ENCODE data around the gene PLEKHA7.

PLEKHA7 gene

DNA sequence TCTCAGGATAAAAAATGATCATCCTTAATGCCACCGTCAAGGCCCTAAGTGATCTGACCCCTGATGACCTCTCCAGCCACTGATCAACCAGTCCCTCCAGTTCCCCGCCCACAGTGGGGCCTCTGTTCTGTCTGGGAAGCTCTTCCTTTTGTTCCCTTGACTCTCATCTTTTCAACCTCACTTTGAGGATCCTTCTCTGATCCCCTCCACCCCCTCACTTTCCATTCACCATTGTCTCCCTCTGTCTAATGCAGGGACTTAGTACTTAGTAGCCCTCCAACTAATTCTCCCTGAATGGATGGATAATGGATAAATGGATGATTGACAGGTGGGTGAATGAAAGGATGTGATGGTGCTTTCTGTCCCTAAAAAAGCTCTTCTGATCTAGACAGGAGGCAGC, 230.1 kb downstream of the PLEKHA7 start:
- no peak for DNase-seq

DNA sequence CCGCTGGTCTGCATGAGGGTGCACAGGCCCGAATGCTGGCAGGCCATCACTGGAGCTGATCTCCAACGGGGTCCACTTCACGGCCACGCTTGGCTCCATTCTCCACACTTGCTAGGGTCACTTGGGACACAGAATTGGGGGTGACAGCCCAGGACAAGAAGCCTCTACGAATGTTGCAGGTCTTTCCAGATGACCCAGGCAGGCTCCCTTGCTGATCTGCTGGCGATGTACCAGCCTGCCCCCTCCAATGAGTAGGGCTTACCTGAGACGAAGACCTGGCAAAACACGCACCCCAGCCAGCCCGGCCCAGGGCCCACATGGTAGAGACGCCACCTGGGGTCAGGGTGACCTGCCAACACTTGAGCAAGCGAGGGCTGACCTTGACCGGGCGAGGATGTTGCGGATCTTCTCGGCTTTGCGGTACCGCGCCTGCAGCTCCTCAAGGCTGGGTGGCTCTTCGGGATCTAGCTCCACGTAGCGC, 230.9 kb downstream of the PLEKHA7 start:
- DNase-seq = no peak

DNA sequence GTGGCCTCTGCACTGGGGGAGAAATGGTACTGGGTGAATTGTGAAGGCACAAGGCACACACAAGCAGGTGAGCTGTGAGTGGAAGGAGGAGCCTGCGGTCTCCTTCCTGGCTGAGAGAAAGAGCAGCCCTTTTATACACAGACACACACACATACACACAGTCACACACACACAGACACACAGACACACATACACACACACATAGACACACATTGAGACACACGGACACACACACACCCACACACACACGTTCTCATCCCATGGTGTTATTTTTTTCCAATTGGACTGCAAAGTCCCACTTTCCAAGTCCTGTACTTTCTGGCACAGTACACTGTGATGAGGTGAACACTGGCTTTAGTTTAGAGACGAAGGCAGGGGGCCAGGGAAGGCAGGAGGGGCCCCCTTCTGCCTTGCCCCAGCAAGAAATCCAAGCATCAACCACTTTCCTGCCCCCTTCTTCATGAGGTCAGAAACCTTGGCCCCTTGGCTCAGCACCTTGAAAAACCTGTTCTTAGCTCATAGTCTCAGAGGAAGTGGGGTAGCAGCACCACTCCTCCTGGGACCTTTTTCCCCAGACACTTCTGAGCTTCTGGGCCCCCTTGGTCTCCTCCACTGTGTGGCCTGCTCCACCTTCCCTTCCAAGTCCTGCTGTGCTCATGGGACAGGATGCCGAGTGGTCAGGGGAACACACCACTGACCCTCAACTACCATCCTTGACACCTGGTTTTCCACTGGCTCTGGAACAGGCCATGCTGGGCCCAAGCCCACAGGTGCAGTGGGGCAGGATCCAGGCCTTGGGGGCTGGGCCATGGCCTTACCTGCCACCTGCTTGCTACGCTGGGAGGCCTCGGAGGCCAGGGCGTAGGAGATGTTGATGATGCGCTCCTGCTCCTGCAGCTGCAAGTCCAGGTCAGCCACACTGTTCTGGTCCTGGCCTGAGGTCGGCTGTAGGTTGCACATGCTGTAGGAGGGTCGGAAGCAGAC, 232.0 kb downstream of the PLEKHA7 start:
- no peak for DNase-seq

DNA sequence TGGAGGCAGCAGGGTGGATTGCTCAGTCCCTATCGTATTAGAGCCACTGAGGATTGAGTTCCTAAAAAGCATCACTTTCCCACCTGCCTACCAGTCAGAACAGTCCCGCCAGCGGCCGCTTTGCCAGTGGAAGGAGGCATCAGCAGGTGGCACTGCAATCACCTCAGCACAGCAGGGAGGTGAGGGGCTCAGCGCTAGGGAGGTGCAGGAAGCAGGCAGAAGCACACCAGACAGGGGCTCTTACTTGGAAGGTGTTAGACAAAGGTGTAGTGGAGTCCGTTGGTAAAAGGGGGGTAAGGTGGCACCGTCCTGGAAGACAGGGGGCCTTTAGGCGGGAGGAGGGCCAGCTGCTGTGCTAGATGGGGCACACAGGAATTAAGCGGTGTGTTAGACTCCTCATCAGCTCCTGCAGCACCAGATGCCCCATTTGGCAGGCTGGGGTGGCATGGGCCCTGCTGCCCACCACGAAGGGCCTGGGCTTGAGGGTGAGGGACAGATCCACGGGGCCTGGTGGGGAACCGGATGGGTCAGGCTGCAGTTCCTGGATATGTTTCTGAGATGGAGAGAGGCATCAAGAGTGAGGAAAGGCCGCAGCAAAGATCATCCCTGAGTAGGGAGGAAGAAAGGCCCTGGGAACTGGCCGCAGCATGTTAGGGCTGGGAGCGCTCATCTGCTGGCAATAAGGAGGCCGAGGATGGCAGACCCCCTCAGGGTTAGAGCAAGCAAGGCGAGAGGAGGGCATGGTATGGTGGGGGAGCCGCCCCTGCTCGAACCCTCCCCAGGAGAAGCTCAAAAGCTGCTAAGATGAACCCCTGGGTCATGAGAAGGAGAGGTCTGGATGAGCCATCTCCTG, 233.3 kb downstream of the PLEKHA7 start:
- no peak for DNase-seq

DNA sequence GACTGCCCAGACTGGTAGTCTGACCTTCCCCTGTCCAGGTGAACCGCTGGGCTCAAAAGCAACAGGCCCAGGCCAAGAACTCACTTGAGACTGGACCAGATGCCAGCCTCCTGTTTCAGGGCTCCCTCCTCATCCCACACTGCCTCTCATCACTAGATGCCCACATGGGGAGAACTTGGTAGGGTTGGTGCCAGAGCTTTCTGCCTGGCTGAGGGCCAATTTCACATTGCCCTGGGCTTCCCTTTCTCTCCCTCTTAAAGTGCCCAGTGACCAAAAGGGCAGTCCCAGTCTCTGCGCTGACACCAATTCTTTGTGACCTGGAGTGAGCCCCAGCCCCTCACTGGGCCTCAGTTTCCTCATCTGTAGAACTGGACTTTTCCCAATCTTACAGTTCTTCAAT, 234.1 kb downstream of the PLEKHA7 start:
- DNase-seq = no peak

DNA sequence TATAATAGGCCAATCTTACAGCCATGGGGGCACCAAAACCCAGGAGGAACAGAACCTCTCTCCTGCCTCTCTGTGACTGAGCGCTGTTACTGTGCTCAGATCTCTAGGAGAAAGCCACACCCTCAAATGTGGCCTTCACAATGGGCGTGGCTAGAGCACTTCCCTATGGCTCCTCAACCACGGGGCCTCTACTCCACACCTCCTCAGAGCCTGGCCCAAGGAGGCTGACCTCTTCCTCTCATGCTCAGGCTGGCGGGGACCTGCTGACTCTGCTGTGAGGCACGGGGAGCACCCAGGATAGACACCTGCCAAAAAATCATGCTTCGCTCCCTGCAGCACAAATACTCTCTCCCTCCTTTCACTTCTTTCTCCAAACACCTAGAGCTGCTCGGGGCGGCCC, 234.8 kb downstream of the PLEKHA7 start:
- no peak for DNase-seq

DNA sequence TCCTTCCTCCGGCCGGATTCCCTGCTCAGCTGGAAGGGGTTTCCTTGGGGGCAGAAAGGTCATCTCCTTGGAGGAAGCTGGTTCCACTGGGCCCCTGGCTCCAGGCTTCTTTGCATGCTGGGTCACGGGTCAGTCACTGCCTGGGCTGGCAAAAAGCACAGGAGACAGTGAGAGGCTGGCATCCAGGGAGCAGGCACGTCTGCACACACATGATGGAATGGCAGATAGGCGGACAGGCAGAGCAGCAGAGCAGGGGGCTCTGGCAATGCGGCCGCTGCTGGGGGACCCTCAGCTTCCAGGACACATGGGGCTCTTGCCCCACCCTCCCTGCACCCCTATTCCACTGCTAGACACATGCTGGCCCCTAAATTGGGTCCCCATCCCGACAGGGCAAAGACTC, 235.3 kb downstream of the PLEKHA7 start:
- no peak for DNase-seq

DNA sequence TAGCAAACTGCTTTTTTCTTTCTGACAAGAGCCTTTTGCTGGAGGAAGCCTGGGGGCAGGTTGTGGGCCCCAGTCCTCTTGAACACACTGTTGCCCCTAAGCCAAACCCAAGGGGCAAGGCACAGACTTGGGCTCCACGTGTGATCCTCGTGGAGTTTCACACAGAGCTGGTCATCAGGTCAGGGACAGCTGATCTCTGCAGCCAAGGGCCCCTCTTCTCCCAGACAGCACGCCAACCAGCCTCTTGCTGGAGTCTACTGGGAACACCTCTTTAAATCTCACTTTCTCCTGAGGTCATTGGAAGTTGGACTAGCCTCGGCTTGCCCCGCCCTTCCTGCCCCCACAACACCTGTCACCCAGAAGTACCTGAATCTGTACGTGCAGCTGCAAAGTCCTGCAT, 235.9 kb downstream of the PLEKHA7 start:
- no peak for DNase-seq

DNA sequence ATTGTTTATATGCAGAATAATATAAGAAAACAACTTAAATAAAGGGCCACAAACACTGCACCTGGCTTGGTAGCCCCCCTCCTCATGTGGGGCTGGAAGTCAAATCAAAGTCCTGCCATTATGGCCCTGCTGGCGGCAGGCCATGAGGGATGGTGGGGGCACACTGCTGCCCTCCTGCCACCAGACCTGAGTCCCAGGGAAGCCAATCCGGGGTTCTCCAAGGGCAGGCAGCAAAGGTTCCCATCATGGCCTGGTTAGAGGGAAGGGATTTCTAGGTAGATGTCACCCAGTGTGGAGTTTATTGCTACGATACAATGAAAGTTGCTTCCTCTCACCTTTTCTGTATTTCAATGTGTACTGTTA, 236.6 kb downstream of the PLEKHA7 start:
- no peak for DNase-seq

DNA sequence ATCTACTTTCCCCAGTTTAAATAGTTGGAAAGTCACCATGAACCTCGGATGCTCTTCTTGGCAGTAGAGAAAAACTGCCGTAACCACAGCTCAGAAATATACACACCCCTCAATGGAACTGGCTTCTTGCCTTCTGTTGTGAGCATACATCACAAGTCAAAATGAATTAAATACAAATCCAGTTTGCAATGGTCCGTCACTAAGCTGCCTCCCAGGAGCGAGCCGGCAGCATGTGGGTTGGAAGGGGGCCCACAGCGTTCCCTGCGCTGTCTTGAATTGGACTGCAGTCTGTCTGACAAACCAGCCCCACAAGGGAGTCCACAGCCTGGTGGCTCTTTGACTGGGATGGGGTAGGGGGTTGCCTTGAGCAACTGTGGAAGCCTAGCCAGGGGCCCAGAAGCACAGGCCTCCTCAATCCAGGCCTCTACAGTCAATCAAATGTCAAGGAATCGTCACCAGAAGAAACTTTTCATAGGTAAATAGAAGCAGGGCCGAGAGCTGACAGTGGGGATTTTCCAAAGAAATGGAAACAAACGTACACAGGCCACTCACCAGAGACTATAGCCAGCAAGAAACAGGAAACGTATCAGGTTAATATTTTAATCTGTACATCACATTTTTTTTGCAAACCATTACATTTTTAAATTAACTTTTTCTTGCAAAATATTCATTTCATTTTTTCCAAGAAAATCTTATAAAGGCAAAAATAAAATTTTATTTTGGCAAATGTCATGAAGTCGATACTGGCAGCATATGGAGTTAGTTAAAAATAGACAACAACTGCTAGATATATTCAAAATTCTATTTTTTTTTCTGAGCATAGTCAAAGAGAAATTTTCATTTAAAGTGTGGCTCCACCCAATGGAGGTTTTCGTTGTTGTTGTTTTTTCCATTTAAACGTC, 237.3 kb downstream of the PLEKHA7 start:
- DNase-seq = no peak

DNA sequence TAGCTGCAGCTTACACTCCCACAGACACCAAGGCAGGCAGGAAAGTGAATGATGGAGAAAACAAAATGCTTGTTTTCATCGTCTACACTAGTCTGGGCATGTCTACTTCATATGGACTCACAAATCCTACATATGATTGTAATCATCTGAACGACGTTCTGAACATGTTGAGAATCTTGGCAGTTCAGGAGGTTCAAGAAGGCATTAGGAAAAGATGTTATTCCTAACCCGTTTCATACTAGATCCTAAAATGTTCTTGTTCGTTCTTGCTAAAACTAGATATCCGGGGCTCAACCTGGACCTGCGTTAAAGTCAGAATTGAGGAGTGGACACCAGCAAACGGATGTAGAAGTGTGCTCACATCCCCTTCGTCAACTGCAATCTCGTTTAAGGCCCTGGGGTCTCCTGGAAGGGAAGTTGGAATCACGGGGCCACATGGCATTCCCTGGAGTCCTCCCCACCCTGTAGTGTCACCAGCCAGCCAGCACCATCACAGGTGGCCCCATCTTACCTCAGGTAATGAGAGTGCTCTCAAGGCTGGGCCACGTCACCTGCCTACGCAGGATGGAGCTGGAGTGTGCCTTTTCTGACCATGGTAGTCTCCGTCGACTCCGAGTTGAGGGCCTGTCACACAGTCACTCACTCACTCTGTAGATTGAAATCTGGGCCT, 238.5 kb downstream of the PLEKHA7 start:
- DNase-seq = no peak

DNA sequence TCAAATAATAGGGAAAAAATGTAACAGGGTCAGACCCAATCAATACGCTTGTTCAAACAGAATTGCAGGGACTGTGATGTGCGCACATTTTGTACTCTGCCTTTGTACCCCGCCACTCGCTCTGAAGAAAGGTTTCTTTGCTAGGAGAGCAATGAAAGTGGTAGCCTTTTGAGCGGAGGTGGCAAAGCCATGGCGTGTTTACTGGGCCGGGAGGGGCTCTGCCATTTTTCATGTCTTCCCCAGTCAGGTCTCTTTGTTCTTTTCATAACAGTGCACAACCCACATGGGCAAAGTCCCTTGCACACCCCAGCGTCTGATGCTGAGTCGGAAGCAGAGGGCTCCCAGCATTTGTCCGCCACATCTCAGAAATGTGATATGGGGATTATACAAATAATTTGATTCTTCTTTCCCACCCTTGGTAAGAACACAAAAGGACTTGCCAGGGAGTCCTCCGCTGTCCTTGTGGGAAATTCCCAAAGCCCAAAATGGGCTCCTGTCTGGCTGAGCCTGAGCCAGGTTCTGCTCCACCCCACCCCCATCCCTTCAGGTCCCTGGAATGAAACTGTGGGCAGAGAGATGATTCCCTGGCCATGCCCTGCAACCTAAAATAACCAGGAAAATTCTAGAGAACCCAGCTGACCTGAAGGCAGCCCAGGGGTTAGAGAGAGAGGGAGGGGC, 239.1 kb downstream of the PLEKHA7 start:
- no peak for DNase-seq

DNA sequence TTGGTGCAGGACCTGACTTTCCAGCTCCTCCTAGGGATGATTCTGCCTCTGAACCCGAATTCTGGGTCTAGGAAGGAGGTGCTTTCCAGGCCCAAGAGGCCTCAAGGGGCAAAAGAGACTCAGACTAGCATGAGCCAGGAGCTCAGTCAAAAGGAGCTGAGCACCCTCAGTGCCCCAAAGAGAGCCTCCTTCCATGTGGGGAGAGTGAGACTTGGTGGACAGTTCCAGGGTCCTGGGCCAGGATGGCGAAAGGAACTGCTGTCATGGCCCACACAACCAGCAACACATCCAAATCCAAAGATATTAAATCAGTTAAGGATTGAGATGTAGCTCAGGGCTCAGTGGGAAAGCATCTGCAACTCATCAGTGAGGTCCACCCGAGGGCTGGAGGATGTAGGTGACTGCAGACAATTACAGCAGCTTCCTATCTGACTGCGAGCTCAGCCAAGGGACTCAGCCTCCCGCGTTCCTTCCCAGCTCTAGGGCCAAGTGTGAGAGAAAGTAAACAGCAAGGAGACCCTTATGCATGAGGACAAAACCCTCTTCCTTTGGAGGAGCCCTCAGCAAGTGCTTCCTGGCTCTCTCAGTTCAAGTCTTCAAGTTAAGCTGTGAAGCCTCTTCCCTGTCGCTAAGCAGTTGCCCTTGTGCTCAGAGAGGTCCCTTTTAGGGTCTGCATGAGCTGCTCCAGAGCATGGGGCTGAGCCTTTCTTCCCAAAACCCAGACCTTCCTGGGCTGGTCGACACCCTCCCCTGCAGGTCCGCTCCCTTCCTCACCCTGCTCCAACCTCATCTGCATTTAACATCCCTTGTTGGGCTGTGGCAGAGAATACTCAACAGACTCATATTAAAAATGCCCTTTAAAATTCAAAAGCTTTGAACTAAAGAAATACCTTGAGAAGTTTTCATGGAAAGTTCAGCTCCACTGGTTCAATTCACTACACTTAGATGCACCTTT, 240.0 kb downstream of the PLEKHA7 start:
- DNase-seq = no peak

DNA sequence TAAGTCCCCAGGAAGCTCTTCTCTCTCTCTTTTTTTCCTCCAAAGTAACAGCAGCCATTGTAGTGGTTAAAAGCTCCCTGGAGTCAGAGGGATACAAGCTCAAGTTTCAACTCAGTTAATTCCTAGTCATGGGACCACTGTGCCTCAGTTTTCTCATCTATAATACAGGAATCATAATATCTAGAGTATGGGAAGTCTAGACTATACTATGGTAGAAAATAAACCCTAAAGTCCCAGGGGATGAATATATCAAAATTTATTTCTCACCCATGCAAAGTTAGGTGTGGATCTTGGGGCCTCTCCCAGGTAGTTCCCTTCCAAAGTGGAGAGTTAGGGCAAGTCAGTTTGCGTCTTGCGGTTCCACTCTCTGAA, 242.1 kb downstream of the PLEKHA7 start:
- DNase-seq = no peak

DNA sequence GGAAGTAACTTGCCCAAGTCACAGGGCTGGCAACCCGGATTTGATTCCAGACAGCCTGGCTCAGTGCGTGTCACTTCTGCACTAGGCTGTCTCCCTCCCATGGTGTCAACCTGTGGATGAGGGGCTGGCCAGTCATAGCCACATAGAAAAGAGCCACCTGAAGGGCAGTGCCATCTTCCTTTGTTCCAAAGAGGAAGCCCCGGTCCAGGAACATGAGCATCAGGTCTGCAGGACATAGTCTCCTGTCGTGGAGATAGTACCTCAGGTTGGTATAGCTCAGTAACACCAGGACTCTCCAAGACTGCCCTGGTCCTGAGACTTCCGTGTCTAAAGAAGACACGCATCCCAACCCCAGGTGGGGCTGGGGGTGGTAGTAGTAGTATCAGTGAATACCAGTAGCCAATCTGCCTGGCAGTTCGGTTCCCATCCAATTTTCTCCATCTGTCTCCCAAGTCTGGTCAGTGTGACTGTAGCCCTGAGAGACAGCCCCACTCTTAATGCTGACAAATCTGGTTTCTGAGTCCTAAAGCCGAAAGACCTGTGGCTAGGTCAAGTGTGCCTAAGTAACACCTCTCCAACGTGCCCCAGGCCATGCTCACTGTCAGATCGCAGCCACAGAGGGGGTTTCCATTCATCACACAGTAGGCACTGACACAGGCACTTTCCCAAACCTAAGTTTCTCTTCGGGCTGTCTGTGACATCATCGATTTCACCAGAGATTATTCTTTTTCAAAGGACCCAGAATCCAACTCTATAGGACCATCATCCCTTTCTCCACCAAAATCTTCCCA, 242.7 kb downstream of the PLEKHA7 start:
- DNase-seq = no peak

DNA sequence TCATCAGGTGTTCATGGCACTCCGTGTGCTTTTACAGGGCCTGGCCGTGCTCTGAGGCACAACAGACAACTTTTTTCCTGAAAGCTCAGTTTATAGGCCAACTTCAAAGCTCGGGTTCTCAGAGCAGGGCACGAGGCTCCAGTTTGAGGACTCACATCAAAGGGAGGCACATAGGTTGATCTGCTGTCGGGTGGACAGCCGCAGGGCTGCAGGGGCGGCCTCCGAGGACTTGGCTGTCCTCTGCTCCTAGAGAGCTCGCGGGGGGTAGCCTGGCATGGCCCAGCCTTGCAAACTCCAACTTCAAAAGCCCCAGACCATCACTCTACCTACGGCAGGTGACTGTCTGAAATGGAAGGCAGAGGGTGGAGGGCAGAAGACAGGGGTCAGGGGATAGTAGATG, 244.2 kb downstream of the PLEKHA7 start:
- DNase-seq = no peak

DNA sequence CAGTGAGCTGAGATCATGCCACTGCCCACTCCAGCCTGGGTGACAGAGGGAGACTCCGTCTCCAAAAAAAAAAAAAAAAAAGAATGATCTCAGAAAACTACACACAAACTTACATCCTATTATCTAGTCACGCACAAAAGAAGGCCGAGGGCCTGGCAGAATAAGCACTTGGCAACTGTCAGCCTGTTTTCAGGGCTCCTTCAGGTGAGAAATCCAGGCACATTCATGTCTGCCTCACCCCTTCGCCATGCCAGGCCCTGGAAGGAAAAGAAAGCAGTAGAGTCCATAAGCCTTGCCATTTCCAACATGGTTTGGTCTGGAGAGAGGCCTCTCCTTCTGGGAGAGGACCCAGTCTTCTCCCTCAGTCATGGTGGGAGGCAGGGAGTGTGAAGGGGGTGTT, 244.8 kb downstream of the PLEKHA7 start:
- DNase-seq = no peak

DNA sequence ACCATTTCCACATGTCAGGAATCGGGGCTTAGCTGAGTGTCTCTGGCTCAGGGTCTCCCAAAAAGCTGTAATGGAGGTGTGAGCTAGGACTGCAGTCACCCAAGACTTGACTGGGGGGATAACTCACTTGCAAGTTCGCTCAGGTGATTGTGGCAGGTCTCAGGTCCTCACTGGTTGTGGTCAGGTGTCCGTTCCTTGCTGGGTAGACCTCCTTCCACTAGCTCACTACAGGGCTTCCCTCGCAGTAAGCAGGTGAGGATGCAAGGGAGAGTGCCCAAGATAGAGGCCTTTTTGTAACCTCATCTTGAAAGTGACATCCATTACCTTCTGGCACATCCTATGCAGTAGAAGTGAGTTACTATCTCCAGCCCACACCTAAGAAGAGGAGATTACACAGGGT, 246.3 kb downstream of the PLEKHA7 start:
- no peak for DNase-seq

DNA sequence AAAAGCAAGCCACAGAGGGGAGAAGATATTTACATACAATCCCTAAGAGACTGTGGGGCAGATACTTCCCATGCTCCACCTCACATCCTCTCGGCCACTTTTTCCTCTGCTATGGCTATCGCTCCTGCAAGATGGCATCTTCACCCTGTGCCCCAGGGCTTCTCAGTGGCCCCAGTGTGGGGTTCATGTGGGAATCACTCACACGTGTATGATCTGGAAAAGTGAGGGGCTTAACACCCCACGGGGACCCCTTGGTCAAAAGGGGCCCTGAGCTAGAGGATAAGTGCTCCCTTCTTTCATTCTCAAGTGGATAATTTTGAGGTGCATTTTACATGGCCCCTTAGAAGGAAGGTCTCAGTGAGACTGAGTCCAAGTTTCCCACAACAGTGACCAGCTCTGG, 247.1 kb downstream of the PLEKHA7 start:
- no peak for DNase-seq

DNA sequence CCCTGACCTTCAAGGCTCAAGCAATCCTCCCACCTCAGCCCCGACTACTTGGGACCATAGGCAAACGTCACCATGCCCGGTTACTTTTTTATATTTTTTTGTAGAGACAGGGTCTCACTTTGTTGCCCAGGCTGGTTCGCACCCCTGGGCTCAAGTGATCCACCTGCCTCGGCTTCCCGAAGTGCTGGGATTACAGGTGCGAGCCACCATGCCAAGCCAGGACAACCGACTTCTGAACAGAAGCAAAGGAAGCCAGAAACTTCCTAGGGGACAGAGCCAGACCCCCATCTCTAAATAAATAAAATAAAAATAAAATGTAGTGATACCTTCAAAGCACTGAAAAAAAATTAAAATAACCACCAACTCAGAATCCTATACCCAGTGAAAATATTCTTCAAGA, 249.3 kb downstream of the PLEKHA7 start:
- no peak for DNase-seq
